HFFc6 (cell line): Measurements from ENCODE around the gene THSD7A. TPM values are rescaled to one million over a fixed set of nuclear protein-coding genes. Genes with fewer than 3 reads are reported as not detected.

Source experiments
- DNase-seq: peaks from one replicate; pipeline ENCODE4 v3.0.0-alpha.2; 2018
- H3K27ac Mint-ChIP-seq: 2 replicates; pipeline ENCODE4 v1.8.0; 2020; ENCODE audit warnings: mild to moderate bottlenecking, mixed read lengths
- H3K27me3 Mint-ChIP-seq: 2 replicates; pipeline ENCODE4 v1.8.0; 2021; ENCODE audit warnings: mild to moderate bottlenecking, moderate library complexity, mixed read lengths; ENCODE audit not compliant: insufficient read depth
- H3K36me3 Mint-ChIP-seq: 2 replicates; pipeline ENCODE4 v1.8.0; 2021; ENCODE audit warnings: low read depth, mixed read lengths
- H3K4me1 Mint-ChIP-seq: 2 replicates; pipeline ENCODE4 v1.8.0; 2020; ENCODE audit warnings: low read depth, mixed read lengths
- H3K4me3 Mint-ChIP-seq: 2 replicates; pipeline ENCODE4 v1.8.0; 2020; ENCODE audit warnings: mild to moderate bottlenecking, moderate library complexity, mixed read lengths
- H3K9me3 Mint-ChIP-seq: 2 replicates; pipeline ENCODE4 v1.8.0; 2020; ENCODE audit warnings: mild to moderate bottlenecking, mixed read lengths
- total RNA-seq, 6 experiments: library from RNA; stranded (reverse); fragmentation: NEBNext Ultra II Directional; extraction: Animal tissue kit (Norgen Biotek cat#: 25700); gene quantifications; 2 replicates in 1 of 6; 3 replicates in 5 of 6; pipeline ENCODE4 v1.2.3, GENCODE V29; 2021
- TF ChIP-seq, protein P1 (sequence below): fragments of 200-600 bp; sonication (generic); IDR thresholded peaks from 2 replicates; pipeline ENCODE4 v1.5.0; 2021; ENCODE audit warnings: antibody characterized with exemption, mild to moderate bottlenecking

Gene THSD7A
- total RNA-seq, 6 experiments from 2014 or later = not detected

DNA sequence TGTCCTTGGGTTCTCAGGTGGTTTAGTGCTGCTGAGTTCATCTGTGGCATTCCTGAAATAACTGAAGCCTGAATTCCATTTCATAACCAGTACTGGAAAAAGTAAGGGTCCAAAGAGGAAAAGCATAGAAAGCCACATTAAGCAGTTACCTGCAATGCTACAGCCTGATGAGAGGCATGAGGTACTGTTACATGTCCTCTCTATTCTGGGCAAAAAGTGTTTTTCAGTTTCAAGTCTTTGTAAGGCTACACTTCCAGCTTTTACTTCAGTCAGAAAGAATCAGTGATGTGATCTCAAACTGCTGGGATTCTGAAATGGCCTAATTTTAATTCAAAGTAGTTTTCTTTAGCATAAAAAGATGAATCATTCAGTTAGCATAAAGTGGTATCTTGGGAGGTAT is 488.9 kb downstream of the THSD7A start:
- Mint-ChIP-seq H3K27ac (no peak overlapping the region), H3K9me3 (no peaks in the 10 kb centered on the region), H3K36me3 (no peaks in the 10 kb centered on the region), H3K27me3 (no peaks in the 10 kb centered on the region), H3K4me3 (no peak overlapping the region), H3K4me1 (no peaks in the 10 kb centered on the region; the same call in 1 of the 2 replicates)
- no peak for DNase-seq
- TF ChIP-seq, protein P1, sequence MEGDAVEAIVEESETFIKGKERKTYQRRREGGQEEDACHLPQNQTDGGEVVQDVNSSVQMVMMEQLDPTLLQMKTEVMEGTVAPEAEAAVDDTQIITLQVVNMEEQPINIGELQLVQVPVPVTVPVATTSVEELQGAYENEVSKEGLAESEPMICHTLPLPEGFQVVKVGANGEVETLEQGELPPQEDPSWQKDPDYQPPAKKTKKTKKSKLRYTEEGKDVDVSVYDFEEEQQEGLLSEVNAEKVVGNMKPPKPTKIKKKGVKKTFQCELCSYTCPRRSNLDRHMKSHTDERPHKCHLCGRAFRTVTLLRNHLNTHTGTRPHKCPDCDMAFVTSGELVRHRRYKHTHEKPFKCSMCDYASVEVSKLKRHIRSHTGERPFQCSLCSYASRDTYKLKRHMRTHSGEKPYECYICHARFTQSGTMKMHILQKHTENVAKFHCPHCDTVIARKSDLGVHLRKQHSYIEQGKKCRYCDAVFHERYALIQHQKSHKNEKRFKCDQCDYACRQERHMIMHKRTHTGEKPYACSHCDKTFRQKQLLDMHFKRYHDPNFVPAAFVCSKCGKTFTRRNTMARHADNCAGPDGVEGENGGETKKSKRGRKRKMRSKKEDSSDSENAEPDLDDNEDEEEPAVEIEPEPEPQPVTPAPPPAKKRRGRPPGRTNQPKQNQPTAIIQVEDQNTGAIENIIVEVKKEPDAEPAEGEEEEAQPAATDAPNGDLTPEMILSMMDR = no peak

DNA sequence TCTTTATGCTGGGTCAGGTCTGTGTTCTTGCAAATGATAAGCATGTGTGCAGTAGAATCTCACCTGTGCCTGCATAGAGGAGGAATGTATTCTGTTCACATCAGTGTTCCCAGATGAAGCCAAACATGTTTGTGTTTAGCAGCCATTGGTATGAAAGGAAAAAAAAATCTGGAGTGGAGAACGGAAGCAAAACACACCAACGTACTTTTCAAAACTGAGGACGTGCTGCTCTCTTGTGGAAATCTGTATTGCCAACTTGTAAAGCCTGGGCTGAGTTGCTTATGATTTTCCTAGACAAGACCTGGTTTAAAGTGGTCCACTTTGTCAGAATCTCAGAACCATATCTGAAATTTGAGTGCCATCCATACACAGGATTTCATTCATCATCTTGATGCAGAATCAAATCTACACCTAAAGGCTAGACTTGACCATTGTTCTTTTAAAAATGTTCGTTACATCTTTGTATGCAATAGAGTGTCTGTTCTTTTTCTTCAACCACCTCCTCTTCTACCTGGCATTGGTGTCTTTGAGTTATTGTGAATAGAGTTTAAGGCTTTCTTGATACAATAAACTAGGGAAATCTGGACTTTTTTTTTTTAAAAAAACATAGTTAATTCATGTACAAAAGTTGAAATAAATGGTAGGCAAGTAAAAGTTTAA is 490.6 kb downstream of the THSD7A start:
- H3K36me3 Mint-ChIP-seq = no peaks in the 10 kb centered on the region
- no peaks in the 10 kb centered on the region; the same call in 1 of the 2 replicates for H3K4me1 Mint-ChIP-seq
- H3K4me3 Mint-ChIP-seq = no peak overlapping the region
- peak; percentile 18 for DNase-seq
- H3K27me3 Mint-ChIP-seq = no peaks in the 10 kb centered on the region
- H3K27ac Mint-ChIP-seq = no peak overlapping the region
- TF ChIP-seq, protein P1 = peak; percentile 56; the same call in 1 of the 2 replicates
- H3K9me3 Mint-ChIP-seq = no peaks in the 10 kb centered on the region

DNA sequence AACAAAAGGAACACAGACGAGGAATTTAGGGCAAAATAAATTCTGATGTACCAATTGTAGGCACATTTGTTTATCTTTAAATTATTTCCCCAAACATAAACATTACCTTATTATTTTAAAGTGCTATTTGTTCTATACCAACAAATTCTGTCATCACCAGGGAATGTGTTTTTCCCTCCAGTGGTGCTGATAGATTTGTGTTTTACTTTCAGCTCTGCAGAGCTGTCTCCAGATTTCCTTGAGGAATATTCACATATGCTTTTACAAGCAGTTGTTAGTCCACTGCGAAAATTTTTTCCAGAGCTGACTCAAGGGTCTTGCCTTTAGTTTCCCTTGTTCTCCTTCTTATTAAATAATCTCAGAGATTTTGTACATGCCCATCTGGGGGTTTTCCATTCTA is 495.6 kb downstream of the THSD7A start:
- DNase-seq = no peak
- no peaks in the 10 kb centered on the region for H3K4me1 Mint-ChIP-seq
- no peak overlapping the region for H3K4me3 Mint-ChIP-seq
- H3K9me3 Mint-ChIP-seq = no peaks in the 10 kb centered on the region
- H3K27me3 Mint-ChIP-seq = no peaks in the 10 kb centered on the region; the same call in 1 of the 2 replicates
- no peaks in the 10 kb centered on the region for H3K36me3 Mint-ChIP-seq
- no peak overlapping the region for H3K27ac Mint-ChIP-seq
- TF ChIP-seq, protein P1 = no peak

DNA sequence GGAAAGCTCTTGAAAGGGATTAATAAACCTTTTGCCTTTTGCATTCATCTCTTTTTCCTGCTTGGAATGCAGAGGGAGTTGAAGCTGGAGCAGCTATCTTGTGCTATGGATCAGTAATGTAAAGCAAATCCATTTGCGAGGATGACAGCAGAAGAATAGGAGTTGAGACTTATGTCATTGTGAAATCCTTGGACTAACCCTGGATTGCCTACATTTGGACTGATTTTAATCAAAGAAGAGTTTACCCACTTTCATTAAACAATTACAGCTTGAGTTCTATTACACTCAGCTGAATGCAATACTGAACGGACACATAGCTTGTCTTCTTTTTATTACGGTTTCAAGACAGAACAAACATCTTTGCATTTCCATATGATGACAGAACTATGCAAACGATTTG is 496.1 kb downstream of the THSD7A start:
- Mint-ChIP-seq H3K27ac (no peak overlapping the region), H3K4me3 (no peak overlapping the region), H3K9me3 (no peaks in the 10 kb centered on the region), H3K27me3 (no peaks in the 10 kb centered on the region; the same call in 1 of the 2 replicates), H3K36me3 (no peaks in the 10 kb centered on the region), H3K4me1 (no peaks in the 10 kb centered on the region)
- TF ChIP-seq, protein P1 = no peak
- DNase-seq = no peak

DNA sequence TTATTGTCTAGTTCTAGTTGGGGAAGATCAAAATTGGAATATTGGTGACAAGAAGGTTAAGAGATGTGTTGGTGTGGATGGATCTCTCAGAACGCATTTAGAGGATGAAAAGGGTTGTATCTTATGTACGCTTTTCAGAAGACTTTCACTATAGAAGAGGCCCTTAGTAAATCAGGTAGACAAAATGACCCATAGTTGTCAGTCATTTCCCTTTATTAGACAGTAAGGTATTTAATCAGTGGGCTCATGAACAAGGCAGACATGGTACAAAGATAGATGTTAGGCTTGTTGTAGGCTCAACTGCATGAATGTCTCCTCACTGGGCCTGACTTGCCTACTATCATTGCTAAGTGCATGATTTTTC is 499.2 kb downstream of the THSD7A start:
- DNase-seq = no peak
- Mint-ChIP-seq H3K9me3 (0 out of 2 replicates have a peak, but pooled peaks cover 4% of the 10 kb centered on the region), H3K36me3 (no peaks in the 10 kb centered on the region), H3K27ac (no peak overlapping the region), H3K4me3 (no peak overlapping the region), H3K4me1 (no peaks in the 10 kb centered on the region), H3K27me3 (no peaks in the 10 kb centered on the region; the same call in 1 of the 2 replicates)
- TF ChIP-seq, protein P1 = no peak
